ENCODE results near the gene GOSR2. TPM values are rescaled to one million over a fixed set of nuclear protein-coding genes. Genes with fewer than 3 reads are reported as not detected.

Gene GOSR2
- total RNA-seq, 4 donors from 2014 or later: 37.7 to 44.9 (median 43.8) TPM

GRCh38 chr17:46881015-46881414 lies 41.9 kb upstream of the GOSR2 start:
- Histone ChIP-seq H3K27ac (replicated peaks in 1 of 4) (no peak overlapping the region), H3K4me1 (peaks cover 0 to 18% (median 9%) of the 10 kb centered on the region in 4 donors), H3K27me3 (peaks cover 0 to 36% (median 0%) of the 10 kb centered on the region in 4 donors), H3K9me3 (no peaks in the 10 kb centered on the region), H3K4me3 (no peak overlapping the region), H3K36me3 (no peaks in the 10 kb centered on the region)
- 61% methylated on average over 4 of the region's 5 CpGs for WGBS
- no peak for DNase-seq (ENCODE audit: extremely low spot score)
- TF ChIP-seq POLR2AphosphoS5 (IDR thresholded peaks at IDR 0.05): no peak
- no peak for TF ChIP-seq POLR2A (IDR thresholded peaks at IDR 0.05; ENCODE audit: low read depth)
- TF ChIP-seq EP300 (IDR thresholded peaks at IDR 0.05): no peak
- intact Hi-C loops (cut with DNase I): no loop called here

GRCh38 chr17:46882666-46883065 lies 40.3 kb upstream of the GOSR2 start:
- Histone ChIP-seq H3K9me3 (no peaks in the 10 kb centered on the region), H3K4me1 (peaks cover 0 to 9% (median 7%) of the 10 kb centered on the region in 4 donors), H3K36me3 (no peaks in the 10 kb centered on the region), H3K27me3 (peaks cover 0 to 37% (median 0%) of the 10 kb centered on the region in 4 donors), H3K4me3 (no peak overlapping the region), H3K27ac (replicated peaks in 1 of 4) (no peak overlapping the region)
- TF ChIP-seq POLR2A (IDR thresholded peaks at IDR 0.05; ENCODE audit: low read depth) (no peak), EP300 (IDR thresholded peaks at IDR 0.05) (no peak), CTCF (IDR thresholded peaks at IDR 0.05) (no peak), POLR2AphosphoS5 (IDR thresholded peaks at IDR 0.05) (no peak)
- 84% methylated on average over 8 of the region's 8 CpGs for WGBS
- no peak for DNase-seq (ENCODE audit: extremely low spot score)
- intact Hi-C loops (cut with DNase I): no loop called here

- intact Hi-C loops (cut with DNase I): no loop called here
- no peak overlapping the region for H3K4me3 ChIP-seq
- 45% methylated on average over 16 of the region's 19 CpGs for WGBS
- no peak for DNase-seq (ENCODE audit: extremely low spot score)
- no peaks in the 10 kb centered on the region for H3K4me1 ChIP-seq
- no peak overlapping the region for H3K27ac ChIP-seq (replicated peaks in 1 of 4)
- TF ChIP-seq CTCF (IDR thresholded peaks at IDR 0.05) (no peak), POLR2A (IDR thresholded peaks at IDR 0.05; ENCODE audit: low read depth) (no peak), EP300 (IDR thresholded peaks at IDR 0.05) (no peak), POLR2AphosphoS5 (IDR thresholded peaks at IDR 0.05) (no peak)
- peaks cover 0 to 43% (median 0%) of the 10 kb centered on the region in 4 donors for H3K27me3 ChIP-seq
- no peaks in the 10 kb centered on the region for H3K9me3 ChIP-seq
- H3K36me3 ChIP-seq: no peaks in the 10 kb centered on the region
Measured at GRCh38 chr17:46883871-46884520, 39.0 kb upstream of the GOSR2 start.

GRCh38 chr17:46884552-46884951 lies 38.4 kb upstream of the GOSR2 start:
- H3K27ac ChIP-seq (replicated peaks in 1 of 4): no peak overlapping the region
- H3K4me1 ChIP-seq: no peaks in the 10 kb centered on the region
- H3K27me3 ChIP-seq: peaks cover 0 to 48% (median 0%) of the 10 kb centered on the region in 4 donors
- no peak for DNase-seq (ENCODE audit: extremely low spot score)
- no peaks in the 10 kb centered on the region for H3K36me3 ChIP-seq
- TF ChIP-seq CTCF (IDR thresholded peaks at IDR 0.05): no peak
- TF ChIP-seq POLR2A (IDR thresholded peaks at IDR 0.05; ENCODE audit: low read depth): no peak
- TF ChIP-seq EP300 (IDR thresholded peaks at IDR 0.05): no peak
- TF ChIP-seq POLR2AphosphoS5 (IDR thresholded peaks at IDR 0.05): no peak
- intact Hi-C loops (cut with DNase I): no loop called here
- no peak overlapping the region for H3K4me3 ChIP-seq
- H3K9me3 ChIP-seq: no peaks in the 10 kb centered on the region
- WGBS: 86% methylated on average over 7 of the region's 7 CpGs

GRCh38 chr17:46885415-46886309 lies 37.3 kb upstream of the GOSR2 start:
- intact Hi-C loops (cut with DNase I): no loop called here
- Histone ChIP-seq H3K27ac (replicated peaks in 1 of 4) (no peak overlapping the region), H3K4me1 (no peaks in the 10 kb centered on the region), H3K27me3 (peaks cover 0 to 59% (median 0%) of the 10 kb centered on the region in 4 donors), H3K9me3 (no peaks in the 10 kb centered on the region), H3K36me3 (no peaks in the 10 kb centered on the region), H3K4me3 (no peak overlapping the region)
- DNase-seq (ENCODE audit: extremely low spot score): no peak
- TF ChIP-seq POLR2A (IDR thresholded peaks at IDR 0.05; ENCODE audit: low read depth): no peak
- no peak for TF ChIP-seq EP300 (IDR thresholded peaks at IDR 0.05)
- no peak for TF ChIP-seq CTCF (IDR thresholded peaks at IDR 0.05)
- TF ChIP-seq POLR2AphosphoS5 (IDR thresholded peaks at IDR 0.05): no peak
- WGBS: 51% methylated on average over 10 of the region's 10 CpGs
